HepG2 (cell line): Measurements from ENCODE around the gene GCNT4. TPM values are rescaled to one million over a fixed set of nuclear protein-coding genes. Genes with fewer than 3 reads are reported as not detected.

ENCODE experiments used
- CHD2 ChIP-seq: IDR thresholded peaks from 2 replicates; pipeline ENCODE4 v1.6.1; 2011; ENCODE audit warnings: low read depth, low read length, improper control_type of control experiment
- FOXA1 ChIP-seq, 2 experiments: fragments of 450-650 bp in 1 of 2; sonication (generic) in 1 of 2; formaldehyde crosslinking in 1 of 2; IDR thresholded peaks; 2 replicates each; pipeline versions ENCODE4 v1.4.0 to v1.6.1; 2016 to 2020; ENCODE audit warnings: missing genetic modification reagents in 1 of 2
- FOXK1 ChIP-seq: sonication (generic); formaldehyde crosslinking; IDR thresholded peaks from 2 replicates; pipeline ENCODE4 v1.4.0; 2020; ENCODE audit warnings: low read depth, missing genetic modification reagents, borderline replicate concordance
- FOXK2 ChIP-seq: fragments of 450-650 bp; IDR thresholded peaks from 2 replicates; pipeline ENCODE4 v1.6.1; 2016
- FOXP1 ChIP-seq, 2 experiments: fragments of 450-650 bp in 1 of 2; IDR thresholded peaks; 2 replicates each; pipeline ENCODE4 v1.6.1; 2017 to 2018; ENCODE audit warnings: antibody characterized with exemption in 1 of 2
- GZF1 ChIP-seq: sonication (generic); formaldehyde crosslinking; IDR thresholded peaks from 2 replicates; pipeline ENCODE4 v1.5.1; 2020; ENCODE audit warnings: mild to moderate bottlenecking, missing genetic modification reagents
- JARID2 ChIP-seq: sonication (generic); formaldehyde crosslinking; IDR thresholded peaks from 2 replicates; pipeline ENCODE4 v1.8.1; 2023; ENCODE audit warnings: missing genetic modification reagents, inconsistent platforms; ENCODE audit not compliant: insufficient replicate concordance
- KDM2A ChIP-seq: sonication (generic); formaldehyde crosslinking; IDR thresholded peaks from 2 replicates; pipeline ENCODE4 v1.4.0; 2020; ENCODE audit warnings: low read depth, missing genetic modification reagents, borderline replicate concordance
- MIXL1 ChIP-seq: IDR thresholded peaks from 2 replicates; pipeline ENCODE4 v1.6.1; 2016
- MZF1 ChIP-seq: sonication (generic); formaldehyde crosslinking; IDR thresholded peaks from 2 replicates; pipeline ENCODE4 v1.8.1; 2023; ENCODE audit warnings: mild to moderate bottlenecking, missing genetic modification reagents, borderline replicate concordance
- PHF5A ChIP-seq: IDR thresholded peaks from one replicate; pipeline ENCODE4 v1.6.1; 2018; ENCODE audit warnings: low read depth, missing genetic modification reagents; ENCODE audit not compliant: unreplicated experiment
- RFX5 ChIP-seq: IDR thresholded peaks from 2 replicates; pipeline ENCODE4 v1.6.1; 2011; ENCODE audit warnings: low read depth, low read length, improper control_type of control experiment
- SP1 ChIP-seq, 2 experiments: fragments of 450-650 bp in 1 of 2; sonication (generic) in 1 of 2; formaldehyde crosslinking in 1 of 2; IDR thresholded peaks; 2 replicates each; pipeline versions ENCODE4 v1.4.0 to v1.6.1; 2016 to 2020; ENCODE audit warnings: missing genetic modification reagents in 1 of 2
- TBX3 ChIP-seq: fragments of 450-650 bp; IDR thresholded peaks from 2 replicates; pipeline ENCODE4 v1.6.1; 2017; ENCODE audit warnings: antibody characterized with exemption, mild to moderate bottlenecking, inconsistent platforms, borderline replicate concordance
- U2AF2 ChIP-seq: fragments of 200-400 bp; formaldehyde crosslinking; IDR thresholded peaks from 2 replicates; pipeline ENCODE4 v1.6.1; 2017; ENCODE audit warnings: low read depth, mild to moderate bottlenecking, low read length
- ZFAT ChIP-seq: sonication (generic); formaldehyde crosslinking; conservative IDR thresholded peaks from 2 replicates; pipeline ENCODE4 v1.8.1; 2023; ENCODE audit warnings: missing genetic modification reagents, inconsistent platforms
- ZNF430 ChIP-seq: sonication (generic); formaldehyde crosslinking; IDR thresholded peaks from 2 replicates; pipeline ENCODE4 v1.9.0; 2021; ENCODE audit warnings: mild to moderate bottlenecking, missing genetic modification reagents
- ZNF441 ChIP-seq: sonication (generic); formaldehyde crosslinking; IDR thresholded peaks from 2 replicates; pipeline ENCODE4 v1.7.0; 2021; ENCODE audit warnings: missing genetic modification reagents, borderline replicate concordance
- ZNF761 ChIP-seq: sonication (generic); formaldehyde crosslinking; conservative IDR thresholded peaks from 2 replicates; pipeline ENCODE4 v1.4.0; 2020; ENCODE audit warnings: mild to moderate bottlenecking, missing genetic modification reagents
- ZNF883 ChIP-seq: sonication (generic); formaldehyde crosslinking; IDR thresholded peaks from 2 replicates; pipeline ENCODE4 v1.5.1; 2020; ENCODE audit warnings: mild to moderate bottlenecking, missing genetic modification reagents; ENCODE audit errors: not compliant biosample characterization
- polyA plus RNA-seq, 8 experiments: library from polyadenylated mRNA; depleted of rRNA in 3 of 8; stranded (reverse) in 7 of 8; unstranded in 1 of 8; fragments of >200 nt; fragmentation: Illumina TruSeq in 4 of 8; extraction: Trizol in 4 of 8; gene quantifications; 2 replicates each; pipeline versions ENCODE4 v1.2.1 to v1.2.3, GENCODE V29; 2011 to 2016; ENCODE audit warnings: low read depth in 4 of 8, missing spikeins in 1 of 8, mixed read lengths in 1 of 8; ENCODE audit not compliant: insufficient read depth in 1 of 8
- total RNA-seq, 5 experiments: library from RNA; depleted of rRNA; stranded (reverse); fragments of >200 nt; fragmentation: Illumina TruSeq; extraction: Trizol; gene quantifications; 2 replicates each; pipeline ENCODE4 v1.2.3, GENCODE V29; 2016; ENCODE audit warnings: low read depth in 1 of 5
- TF ChIP-seq, protein P1 (sequence below): sonication (generic); formaldehyde crosslinking; IDR thresholded peaks from 2 replicates; pipeline ENCODE4 v1.4.0; 2020; ENCODE audit warnings: missing genetic modification reagents
- TF ChIP-seq, protein P2 (sequence below): sonication (generic); formaldehyde crosslinking; IDR thresholded peaks from 2 replicates; pipeline ENCODE4 v1.4.0; 2020; ENCODE audit warnings: mild to moderate bottlenecking, low read depth, missing genetic modification reagents
- TF ChIP-seq, protein P3 (sequence below): sonication (generic); formaldehyde crosslinking; IDR thresholded peaks from 2 replicates; pipeline ENCODE4 v1.5.0; 2020; ENCODE audit warnings: mild to moderate bottlenecking, missing genetic modification reagents, borderline replicate concordance

GCNT4 gene
- total and polyA plus RNA-seq, 2 of the 13 experiments (the other 11 are each of a cell fraction or from before 2014, with no cell fraction given), result 0.22 to 0.38 TPM

GRCh38 chr5:75020016-75020656, 32.2 kb downstream of the GCNT4 start (continued):
- TF ChIP-seq TBX3 (no peak), KDM2A (CRISPR knock-in tag) (peak; percentile 46; the same call in 1 of the 2 replicates), ZNF430 (CRISPR knock-in tag) (peak; percentile 31; the same call in 1 of the 2 replicates), PHF5A (peak; percentile 65), U2AF2 (no peak), ZFAT (CRISPR knock-in tag) (no peak), SP1 (IDR thresholded peaks at IDR 0.05) (no peak), SP1 (CRISPR knock-in tag; IDR thresholded peaks at IDR 0.05) (no peak), MIXL1 (CRISPR knock-in tag) (peak; percentile 60; the same call in 1 of the 2 replicates), ZNF441 (no peak), ZNF761 (CRISPR knock-in tag) (no peak), MZF1 (CRISPR knock-in tag) (no peak), FOXA1 (IDR thresholded peaks at IDR 0.05) (no peak), FOXA1 (CRISPR knock-in tag; IDR thresholded peaks at IDR 0.05) (peak; percentile 40; the same call in 1 of the 2 replicates), CHD2 (no peak), FOXP1 (IDR thresholded peaks at IDR 0.05) (no peak), FOXP1 (CRISPR knock-in tag; IDR thresholded peaks at IDR 0.05) (peak; percentile 44), FOXK2 (no peak), RFX5 (no peak), ZNF883 (CRISPR knock-in tag) (peak; percentile 29), GZF1 (no peak), FOXK1 (CRISPR knock-in tag) (peak; percentile 24; the same call in 1 of the 2 replicates), JARID2 (no peak)
- TF ChIP-seq, protein P1, sequence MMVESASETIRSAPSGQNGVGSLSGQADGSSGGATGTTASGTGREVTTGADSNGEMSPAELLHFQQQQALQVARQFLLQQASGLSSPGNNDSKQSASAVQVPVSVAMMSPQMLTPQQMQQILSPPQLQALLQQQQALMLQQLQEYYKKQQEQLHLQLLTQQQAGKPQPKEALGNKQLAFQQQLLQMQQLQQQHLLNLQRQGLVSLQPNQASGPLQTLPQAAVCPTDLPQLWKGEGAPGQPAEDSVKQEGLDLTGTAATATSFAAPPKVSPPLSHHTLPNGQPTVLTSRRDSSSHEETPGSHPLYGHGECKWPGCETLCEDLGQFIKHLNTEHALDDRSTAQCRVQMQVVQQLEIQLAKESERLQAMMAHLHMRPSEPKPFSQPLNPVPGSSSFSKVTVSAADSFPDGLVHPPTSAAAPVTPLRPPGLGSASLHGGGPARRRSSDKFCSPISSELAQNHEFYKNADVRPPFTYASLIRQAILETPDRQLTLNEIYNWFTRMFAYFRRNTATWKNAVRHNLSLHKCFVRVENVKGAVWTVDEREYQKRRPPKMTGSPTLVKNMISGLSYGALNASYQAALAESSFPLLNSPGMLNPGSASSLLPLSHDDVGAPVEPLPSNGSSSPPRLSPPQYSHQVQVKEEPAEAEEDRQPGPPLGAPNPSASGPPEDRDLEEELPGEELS (CRISPR knock-in tag), result peak; percentile 20; the same call in 1 of the 2 replicates
- TF ChIP-seq, protein P2, sequence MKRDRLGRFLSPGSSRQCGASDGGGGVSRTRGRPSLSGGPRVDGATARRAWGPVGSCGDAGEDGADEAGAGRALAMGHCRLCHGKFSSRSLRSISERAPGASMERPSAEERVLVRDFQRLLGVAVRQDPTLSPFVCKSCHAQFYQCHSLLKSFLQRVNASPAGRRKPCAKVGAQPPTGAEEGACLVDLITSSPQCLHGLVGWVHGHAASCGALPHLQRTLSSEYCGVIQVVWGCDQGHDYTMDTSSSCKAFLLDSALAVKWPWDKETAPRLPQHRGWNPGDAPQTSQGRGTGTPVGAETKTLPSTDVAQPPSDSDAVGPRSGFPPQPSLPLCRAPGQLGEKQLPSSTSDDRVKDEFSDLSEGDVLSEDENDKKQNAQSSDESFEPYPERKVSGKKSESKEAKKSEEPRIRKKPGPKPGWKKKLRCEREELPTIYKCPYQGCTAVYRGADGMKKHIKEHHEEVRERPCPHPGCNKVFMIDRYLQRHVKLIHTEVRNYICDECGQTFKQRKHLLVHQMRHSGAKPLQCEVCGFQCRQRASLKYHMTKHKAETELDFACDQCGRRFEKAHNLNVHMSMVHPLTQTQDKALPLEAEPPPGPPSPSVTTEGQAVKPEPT (CRISPR knock-in tag), result no peak
- TF ChIP-seq, protein P3, sequence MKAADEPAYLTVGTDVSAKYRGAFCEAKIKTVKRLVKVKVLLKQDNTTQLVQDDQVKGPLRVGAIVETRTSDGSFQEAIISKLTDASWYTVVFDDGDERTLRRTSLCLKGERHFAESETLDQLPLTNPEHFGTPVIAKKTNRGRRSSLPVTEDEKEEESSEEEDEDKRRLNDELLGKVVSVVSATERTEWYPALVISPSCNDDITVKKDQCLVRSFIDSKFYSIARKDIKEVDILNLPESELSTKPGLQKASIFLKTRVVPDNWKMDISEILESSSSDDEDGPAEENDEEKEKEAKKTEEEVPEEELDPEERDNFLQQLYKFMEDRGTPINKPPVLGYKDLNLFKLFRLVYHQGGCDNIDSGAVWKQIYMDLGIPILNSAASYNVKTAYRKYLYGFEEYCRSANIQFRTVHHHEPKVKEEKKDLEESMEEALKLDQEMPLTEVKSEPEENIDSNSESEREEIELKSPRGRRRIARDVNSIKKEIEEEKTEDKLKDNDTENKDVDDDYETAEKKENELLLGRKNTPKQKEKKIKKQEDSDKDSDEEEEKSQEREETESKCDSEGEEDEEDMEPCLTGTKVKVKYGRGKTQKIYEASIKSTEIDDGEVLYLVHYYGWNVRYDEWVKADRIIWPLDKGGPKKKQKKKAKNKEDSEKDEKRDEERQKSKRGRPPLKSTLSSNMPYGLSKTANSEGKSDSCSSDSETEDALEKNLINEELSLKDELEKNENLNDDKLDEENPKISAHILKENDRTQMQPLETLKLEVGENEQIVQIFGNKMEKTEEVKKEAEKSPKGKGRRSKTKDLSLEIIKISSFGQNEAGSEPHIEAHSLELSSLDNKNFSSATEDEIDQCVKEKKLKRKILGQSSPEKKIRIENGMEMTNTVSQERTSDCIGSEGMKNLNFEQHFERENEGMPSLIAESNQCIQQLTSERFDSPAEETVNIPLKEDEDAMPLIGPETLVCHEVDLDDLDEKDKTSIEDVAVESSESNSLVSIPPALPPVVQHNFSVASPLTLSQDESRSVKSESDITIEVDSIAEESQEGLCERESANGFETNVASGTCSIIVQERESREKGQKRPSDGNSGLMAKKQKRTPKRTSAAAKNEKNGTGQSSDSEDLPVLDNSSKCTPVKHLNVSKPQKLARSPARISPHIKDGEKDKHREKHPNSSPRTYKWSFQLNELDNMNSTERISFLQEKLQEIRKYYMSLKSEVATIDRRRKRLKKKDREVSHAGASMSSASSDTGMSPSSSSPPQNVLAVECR (CRISPR knock-in tag), result no peak; the same call in 1 of the 2 replicates
